Renal pelvis (tissue), 4 donors: ENCODE data around the gene C16orf86. TPM values are rescaled to one million over a fixed set of nuclear protein-coding genes. Genes with fewer than 3 reads are reported as not detected.

Experiments
- DNase-seq: peaks from one replicate; pipeline ENCODE4 v3.0.0-alpha.2; 2013
- polyA plus RNA-seq, 3 donors: library from polyadenylated mRNA; unstranded; fragments of 120-200 nt; gene quantifications; one replicate each; pipeline ENCODE4 v1.2.1, GENCODE V29; 2013; ENCODE audit not compliant: insufficient read length in 3 of 3

C16orf86 gene
- polyA plus RNA-seq, 3 donors, result 4.2 to 5.0 (median 4.8) TPM

DNA sequence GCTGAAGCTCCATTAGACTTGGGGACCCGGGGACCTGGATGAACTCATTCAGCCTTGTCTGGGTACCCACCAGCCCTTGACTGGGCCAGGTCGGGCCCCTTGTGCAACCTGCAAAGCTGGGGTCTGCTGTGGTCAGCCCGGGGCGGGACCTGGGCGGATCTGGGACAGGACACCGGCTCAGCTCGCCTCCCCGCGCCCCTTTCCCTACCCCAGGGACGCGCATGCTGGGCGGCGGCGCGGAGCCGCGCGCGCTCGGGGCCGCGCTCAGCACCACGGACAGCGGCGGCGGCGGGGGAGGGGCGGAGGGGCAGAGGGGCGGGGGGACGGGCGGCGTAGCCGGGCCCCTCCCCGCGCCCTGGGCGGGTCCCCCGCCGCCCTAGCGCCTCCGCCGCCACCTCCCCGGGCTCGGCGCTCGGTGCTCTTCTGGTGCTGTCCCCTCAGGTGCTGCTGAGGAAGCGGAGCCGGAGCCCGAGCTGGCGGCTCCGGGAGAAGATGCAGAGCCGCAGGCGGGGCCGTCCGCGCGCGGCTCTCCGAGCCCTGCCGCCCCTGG is 14.0 kb upstream of the C16orf86 start:
- DNase-seq, result no peak

DNA sequence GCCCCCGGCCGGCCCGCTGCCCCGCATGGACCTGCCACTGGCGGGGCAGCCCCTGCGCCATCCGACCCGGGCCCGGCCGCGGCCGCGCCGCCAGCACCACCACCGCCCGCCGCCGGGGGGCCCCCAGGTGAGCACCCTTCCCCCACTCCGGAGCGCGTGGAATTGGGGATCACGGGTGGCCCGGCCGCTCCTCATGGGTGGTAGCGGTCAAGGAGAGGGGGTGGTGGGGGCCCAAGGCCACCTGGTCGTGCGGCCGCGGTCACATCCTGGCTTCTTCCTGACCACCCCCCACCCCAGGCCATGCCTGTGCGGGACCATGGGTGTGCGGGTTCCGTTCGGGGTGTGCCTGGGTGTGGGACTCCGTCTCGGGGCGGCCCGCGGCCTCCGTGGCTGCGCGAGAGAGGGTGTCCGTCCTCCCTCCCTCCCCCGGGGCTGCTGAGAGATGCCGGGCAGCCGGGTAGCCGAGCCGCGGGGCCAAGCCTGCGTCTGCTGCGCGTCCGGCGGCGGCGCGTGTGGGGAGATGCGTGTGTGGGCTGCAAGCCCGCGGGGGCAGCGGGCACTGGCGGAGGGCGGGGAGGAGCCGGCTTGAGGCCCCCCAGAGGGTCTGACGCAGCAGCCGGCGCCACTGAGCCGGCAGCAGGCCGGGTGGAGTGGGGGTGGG is 13.4 kb upstream of the C16orf86 start:
- DNase-seq, result no peak

DNA sequence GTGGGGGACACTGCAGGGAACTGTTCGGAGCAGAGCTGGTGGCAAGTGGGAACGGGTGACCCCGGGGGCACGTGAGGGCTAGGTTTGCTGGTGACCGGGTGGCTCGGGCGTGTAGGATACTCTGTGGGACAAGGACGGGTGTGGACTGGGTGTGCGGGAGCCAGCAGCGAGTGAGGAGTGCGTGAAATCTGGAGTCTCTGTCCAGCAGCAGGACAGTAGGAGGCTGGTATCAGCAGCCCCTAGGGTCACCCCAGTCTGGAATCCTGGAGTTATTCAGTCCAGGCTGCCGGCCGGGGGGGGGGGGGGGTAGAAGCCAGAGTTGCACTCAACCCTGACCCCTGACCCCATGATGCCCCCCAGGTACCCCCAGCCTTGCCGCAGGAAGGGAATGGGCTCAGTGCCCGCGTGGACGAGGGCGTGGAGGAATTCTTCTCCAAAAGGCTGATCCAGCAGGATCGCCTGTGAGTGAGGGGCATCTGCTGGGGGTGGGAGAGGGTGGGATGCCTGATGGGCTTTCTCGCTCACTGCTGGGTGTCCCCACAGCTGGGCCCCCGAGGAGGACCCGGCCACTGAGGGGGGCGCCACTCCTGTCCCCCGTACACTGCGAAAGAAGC is 12.7 kb upstream of the C16orf86 start:
- no peak for DNase-seq

DNA sequence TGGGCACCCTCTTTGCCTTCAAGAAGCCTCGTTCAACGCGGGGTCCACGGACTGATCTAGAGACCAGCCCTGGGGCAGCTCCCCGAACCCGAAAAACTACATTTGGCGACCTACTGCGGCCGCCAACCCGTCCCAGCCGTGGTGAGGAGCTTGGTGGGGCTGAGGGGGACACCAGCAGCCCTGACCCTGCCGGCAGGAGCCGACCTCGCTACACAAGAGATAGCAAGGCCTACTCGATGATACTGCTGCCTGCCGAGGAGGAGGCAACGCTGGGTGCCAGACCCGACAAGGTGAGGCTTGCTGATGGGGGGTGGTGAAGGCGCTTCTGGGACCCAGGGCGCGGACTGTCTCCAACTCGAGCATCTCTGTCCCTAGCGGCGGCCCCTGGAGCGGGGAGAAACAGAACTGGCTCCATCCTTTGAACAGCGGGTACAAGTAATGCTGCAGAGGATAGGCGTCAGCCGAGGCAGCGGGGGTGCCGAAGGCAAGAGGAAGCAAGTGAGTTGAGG is 12.2 kb upstream of the C16orf86 start:
- no peak for DNase-seq

DNA sequence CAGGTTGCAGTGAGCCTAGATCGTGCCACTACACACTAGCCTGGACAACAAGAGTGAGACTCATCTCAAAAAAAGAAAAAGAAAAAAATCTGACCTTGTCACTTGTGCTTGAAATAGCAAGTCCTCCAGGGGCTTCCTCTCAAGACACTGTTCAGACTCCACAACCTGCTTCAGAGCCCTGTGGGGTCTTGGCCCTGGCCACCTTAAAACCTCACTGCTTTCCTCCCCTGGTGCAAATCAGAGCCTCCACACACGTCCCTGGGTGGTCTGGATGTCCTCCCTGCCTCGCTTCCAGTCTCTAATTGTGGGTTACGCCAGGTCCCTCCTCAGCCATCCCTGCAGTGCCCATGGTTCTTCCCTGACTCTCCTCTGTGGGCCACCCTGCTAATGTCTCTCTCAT is 11.3 kb upstream of the C16orf86 start:
- DNase-seq, result no peak

DNA sequence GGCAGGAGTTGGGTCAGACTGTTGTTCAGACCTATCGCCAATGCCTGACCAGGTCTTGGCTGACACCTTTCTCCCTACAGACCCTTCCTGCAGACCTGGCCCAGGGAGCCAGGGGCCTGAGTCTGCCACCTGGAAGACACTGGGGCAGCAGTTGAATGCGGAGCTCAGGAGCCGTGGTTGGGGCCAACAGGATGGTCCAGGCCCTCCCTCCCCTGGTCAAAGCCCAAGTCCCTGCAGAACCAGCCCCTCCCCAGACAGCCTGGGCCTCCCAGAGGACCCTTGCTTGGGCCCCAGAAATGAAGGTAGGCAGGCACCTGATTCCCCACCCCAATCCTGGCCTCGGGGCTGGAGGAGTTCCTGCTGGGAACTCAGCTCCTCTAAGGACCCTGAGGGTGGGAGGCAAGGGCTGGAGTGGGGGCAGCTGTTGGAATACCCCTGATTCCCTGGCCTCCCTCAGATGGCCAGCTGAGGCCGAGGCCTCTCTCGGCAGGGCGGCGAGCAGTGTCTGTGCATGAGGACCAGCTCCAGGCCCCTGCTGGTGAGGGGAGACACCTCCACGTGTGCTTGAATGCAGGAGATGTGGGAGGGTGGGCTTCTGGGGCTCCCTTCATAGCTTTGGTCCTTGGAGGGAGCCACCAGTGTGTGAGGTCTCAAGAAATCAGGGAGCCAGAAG is 10.1 kb upstream of the C16orf86 start:
- DNase-seq, result no peak

DNA sequence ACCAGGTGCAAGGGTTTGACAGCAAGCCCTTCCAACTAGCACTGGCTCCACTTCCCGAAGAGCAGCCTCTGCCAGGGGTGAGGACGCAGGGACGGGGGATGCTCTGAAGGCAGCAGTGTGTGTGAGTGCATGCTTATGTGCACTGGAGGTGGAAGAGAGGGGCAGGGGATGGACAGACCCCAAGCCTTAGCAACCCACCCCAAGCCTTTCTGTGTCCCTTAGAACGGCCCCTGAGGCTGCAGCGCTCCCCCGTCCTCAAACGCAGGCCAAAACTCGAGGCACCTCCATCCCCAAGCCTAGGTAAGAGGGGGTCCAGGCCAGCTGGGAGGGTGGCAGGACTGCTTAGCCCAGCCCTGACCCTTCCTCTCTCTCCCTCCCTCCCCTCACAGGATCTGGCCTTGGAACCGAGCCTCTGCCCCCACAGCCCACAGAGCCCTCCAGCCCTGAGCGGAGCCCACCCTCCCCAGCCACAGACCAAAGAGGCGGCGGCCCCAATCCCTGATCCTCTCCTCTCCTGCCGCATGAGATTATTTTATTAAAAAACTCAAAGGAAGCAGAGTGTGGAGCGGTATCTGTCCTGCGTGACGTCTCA is 9.5 kb upstream of the C16orf86 start:
- no peak for DNase-seq

DNA sequence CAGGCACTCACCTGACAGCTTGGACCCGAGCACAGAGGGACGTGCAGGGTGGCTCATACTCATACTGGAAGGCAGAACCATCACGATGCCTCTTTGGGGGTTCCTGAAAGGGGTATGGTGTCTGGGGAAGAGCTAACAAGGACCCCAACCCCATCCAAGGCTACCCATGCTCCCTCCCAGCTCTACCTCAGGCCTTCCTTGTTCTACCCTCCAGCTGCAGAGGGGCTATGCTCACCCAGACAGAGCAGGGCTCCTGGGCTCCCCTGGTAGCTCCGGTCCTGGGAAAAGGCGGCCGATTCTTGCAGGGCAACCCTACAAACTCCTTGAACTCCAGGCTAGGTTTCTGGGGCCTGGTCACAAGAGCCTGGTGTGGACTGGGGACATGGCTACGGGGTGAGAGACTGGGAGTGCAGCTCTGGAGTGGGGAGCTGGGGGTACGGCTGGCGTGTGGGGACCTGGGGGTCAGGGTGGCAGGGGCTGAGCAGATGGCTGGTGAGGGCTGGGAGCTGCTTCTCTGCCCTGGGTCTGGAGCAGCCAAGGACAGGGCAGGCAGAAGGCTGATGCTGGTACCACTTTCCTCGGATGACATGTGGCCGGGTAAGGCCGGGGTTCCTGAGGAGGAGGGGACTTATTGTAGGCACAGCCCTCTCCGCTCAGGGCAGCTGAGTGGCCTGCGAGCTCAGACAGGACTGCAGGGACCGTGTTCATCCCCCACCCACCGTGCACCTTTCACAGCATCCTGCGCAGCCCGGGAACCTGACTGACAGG is 8.7 kb upstream of the C16orf86 start:
- DNase-seq, result no peak

DNA sequence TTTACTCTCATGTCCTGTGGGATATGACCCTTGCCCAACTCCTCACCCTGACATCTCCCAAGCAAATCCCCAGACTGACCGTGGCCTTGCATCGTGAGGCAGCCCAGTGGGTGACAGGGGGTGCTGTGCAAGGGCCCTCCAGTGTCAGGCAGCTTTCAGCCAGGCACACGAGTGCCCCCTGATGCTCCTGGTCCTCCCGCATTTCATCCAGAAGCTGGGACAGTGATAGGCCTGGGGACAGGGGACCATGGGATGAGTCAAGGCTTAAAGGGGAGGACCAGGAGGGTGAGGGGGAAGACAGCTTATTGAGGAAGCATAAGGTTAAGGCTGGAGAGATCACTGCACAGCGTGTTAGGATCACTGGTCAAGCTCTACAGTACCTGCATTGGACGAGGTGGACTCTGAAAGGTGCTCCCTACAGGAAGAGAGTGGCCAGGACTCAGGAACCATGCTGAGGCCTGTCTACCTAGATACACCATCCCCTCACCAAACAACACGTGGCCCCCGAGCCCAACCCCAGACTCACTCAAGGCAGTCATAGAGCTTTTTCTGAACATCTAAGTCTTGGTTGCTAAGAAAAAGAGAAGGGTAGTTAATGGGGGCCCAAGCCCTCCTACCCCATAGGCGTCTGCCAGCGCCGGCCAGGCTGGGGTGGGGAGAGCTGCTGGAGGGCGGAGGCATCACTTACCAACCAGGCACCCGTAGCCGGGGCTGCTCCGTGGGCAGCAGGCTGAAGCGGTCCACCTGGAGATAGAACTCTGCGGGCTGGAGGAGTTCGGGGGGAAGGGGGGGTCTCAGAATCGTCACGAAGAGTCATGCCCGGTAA is 7.6 kb upstream of the C16orf86 start:
- no peak for DNase-seq

DNA sequence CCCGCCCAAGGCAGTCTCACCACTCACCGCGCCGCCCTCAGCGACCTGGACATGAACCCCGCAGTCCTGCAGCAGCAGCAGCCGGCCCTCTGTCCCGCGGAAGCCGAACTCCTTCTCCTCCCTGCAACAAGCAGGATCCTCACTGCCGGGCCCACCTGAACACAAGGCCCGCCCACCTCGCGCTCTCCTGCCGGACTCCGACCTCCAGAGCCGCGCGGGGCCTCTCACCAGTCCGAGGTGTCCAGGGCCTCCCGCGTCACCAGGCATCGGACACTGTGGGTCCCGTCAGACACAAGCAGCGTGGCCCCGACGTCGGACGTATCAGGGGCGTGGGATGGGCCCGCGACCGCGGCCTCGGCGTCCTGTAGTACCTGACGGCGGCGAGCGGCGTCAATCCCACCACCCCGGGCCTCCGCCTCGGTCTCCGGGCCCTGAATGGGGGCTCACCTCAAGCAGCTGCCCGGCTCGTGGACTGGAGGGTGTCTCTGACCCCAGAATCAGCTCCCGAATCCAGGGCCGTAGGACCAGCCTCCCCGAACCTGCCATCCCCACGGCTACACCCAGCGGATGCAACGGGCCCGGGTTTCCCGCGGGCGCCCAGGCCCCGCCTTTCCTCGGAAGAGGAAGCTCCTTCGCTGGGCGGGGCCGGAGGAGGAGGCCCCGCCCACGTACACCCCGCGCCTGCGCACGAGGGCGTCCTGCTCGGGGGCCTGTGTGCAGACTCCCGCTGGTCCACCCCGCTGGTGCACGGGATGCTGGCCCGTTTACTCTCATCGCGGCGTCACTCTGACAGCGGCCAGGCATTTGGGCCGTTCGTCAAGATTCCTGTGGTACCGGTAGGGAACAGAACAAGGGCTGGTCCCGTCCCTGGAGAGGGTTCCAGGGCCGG is 6.7 kb upstream of the C16orf86 start, which contains the start of gene ACD:
ACD (minus strand) TSS at position 586 of the 889 bp plus-strand sequence; CDS start at position 546, 40 bp downstream.
- DNase-seq, result peak; percentile 90

DNA sequence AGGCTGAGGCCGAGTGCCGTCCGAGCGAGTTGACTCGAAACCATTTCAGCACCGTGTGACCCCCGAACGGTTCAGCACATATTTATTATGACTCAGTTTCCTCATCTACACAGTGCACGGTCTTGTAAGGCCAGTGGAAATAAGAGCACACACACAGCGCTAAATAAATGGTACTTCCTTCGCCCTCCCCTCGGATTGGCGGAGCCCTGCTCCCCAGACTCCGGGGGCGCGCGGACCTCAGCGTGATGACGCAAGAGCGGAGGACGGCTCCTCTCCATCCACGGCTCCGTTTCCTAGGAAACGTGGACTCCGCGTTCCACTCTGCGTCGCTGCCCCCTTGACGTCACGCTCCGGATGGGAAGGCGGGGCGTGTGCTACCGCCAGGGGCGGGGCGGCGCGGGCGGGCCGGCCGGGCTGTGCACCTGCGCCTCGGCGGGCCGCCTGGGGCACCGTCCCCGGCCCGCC is 6.0 kb upstream of the C16orf86 start, which contains the start of gene PARD6A:
PARD6A (plus strand) TSS at position 397 of the 465 bp plus-strand sequence. CDS start 79 bp downstream, outside the sequence.
- peak; percentile 95 for DNase-seq

DNA sequence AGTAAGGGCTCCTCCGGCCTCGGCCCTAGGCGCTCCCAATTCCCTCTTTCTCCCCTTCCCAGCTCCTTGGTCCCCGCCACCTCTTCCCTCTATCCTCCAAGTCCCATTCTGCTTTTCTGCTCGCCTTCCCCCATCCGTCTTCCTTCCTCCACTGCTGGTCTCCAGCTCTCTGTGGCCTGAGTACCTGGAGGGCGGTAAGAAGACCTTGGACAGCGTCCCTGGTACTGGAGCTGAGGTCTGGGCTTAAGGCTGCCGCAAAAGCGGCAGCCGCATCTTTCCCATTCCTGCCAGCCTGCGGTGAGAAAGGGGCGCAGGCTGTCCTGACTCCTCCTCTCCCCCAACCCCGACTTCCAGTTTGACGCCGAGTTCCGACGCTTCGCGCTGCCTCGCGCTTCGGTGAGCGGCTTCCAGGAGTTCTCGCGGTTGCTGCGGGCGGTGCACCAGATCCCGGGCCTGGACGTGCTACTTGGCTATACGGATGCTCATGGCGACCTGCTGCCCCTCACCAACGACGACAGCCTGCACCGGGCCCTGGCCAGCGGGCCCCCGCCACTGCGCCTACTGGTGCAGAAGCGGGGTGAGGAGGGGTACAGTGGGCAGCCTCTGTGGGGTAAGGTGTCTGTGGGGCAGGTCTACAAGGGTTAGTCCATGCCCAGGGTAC is 5.4 kb upstream of the C16orf86 start:
- DNase-seq, result peak; percentile 80

DNA sequence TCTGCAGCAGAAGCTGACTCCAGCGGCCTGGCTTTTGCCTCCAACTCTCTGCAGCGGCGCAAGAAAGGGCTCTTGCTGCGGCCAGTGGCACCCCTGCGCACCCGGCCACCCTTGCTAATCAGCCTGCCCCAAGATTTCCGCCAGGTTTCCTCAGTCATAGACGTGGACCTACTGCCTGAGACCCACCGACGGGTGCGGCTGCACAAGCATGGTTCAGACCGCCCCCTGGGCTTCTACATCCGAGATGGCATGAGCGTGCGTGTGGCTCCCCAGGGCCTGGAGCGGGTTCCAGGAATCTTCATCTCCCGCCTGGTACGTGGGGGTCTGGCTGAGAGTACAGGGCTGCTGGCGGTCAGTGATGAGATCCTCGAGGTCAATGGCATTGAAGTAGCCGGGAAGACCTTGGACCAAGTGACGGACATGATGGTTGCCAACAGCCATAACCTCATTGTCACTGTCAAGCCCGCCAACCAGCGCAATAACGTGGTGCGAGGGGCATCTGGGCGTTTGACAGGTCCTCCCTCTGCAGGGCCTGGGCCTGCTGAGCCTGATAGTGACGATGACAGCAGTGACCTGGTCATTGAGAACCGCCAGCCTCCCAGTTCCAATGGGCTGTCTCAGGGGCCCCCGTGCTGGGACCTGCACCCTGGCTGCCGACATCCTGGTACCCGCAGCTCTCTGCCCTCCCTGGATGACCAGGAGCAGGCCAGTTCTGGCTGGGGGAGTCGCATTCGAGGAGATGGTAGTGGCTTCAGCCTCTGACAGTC is 4.5 kb upstream of the C16orf86 start:
- no peak for DNase-seq

DNA sequence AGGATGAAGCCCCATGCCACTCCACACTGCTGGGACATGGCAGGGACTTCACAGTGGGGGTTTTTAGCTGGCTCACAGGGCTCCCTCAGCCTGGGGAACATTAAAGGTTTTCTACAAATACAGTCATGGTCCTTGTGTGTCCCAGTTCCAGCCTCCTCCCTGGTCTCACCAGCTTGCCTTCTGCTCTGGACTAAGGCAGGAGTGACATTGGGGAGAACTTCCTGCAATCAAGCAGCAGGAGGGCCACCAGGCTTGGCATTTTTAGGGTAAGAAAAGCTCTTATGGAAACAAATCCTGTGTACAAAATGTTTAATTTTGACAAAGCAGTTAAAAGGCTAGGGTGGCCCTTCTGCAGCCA is 4.0 kb upstream of the C16orf86 start:
- DNase-seq, result no peak

DNA sequence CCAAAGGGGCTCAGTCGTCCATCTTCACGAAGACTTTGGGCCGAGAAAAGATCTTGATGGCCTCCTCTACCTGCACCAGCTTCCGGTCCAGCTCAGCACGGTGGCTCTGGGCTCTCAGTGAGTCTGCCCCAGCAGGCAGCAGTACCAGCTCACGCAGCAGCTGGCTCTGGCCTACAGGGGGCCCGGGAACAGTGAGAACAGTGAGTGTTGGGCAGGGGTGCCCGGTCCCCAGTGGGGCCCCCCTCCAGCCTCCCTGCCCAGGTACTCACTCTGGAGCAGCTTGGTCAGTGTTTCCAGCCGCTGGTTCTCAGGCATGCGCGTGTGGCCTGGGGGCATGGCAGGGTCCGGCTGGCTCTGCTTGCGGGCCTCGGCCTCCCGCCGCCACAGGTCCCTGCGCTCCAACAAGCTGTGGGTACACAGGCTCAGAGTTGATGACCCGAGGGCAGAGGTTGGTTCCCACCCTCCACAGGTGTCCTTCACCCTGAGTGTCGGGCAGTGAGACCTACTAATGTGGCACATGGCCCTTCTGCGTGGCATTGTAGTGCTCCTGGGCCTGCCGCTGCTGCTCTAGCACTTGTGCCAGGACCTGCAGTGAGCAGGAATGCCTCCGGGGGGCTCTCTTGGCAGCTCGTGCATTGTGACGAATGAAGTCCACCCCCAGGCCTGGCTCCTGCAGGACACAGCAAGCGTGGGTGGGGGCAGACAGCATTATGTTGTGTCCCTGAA is 3.3 kb upstream of the C16orf86 start:
- DNase-seq, result no peak

DNA sequence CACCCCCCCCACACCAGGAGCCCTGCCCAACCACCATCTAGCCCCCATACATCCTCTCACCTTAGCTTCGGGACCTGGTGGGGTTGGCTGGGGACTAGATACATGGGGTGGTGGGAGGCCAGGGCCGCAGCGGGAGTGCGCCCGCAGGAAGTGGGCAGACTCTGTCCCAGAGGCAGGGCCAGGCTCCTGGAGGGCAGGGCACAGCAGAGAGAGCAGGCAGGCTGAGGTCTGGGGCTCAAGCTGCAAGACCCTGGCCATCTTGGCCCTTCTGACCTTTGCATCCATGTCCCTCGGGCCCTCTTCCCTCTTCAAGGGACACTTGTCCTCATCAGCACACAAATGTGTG is 2.8 kb upstream of the C16orf86 start:
- no peak for DNase-seq

DNA sequence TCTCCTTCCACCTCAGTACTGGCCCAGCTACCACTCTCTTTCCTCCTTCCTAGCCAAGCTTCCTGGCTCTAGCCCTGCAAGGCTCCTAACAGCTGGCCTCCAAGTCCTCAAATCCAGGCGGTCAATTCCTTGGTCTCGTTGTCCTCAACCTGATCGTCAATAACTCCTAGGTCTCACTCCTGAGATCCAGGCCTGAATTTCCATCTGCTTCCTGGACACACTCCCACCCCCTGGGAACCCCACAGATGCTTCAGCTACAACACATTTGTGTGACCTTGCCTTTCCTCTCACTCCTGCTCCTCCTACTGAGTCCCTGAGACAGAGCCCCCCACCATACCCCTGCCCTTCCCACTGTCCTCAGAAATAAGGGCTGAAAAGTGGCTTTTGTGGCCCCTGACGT is 2.4 kb upstream of the C16orf86 start:
- no peak for DNase-seq
